SK-N-MC (cell line): ENCODE data around the gene NOX5.

ENCODE experiments used
- EZH2 ChIP-seq: fragments of 200-600 bp; sonication (generic); IDR thresholded peaks from one replicate; pipeline ENCODE4 v1.6.1; 2017; ENCODE audit warnings: antibody characterized with exemption
- FOXP2 ChIP-seq: optimal IDR thresholded peaks from 2 replicates; pipeline ENCODE3; 2011; ENCODE audit warnings: mild to moderate bottlenecking, moderate library complexity; ENCODE audit not compliant: insufficient read depth; ENCODE audit errors: extremely low read length, control extremely low read depth
- POLR2AphosphoS5 ChIP-seq: IDR thresholded peaks from 2 replicates; pipeline ENCODE4 v1.6.1; 2012; ENCODE audit warnings: mild to moderate bottlenecking, low read depth, low read length, borderline replicate concordance

DNA sequence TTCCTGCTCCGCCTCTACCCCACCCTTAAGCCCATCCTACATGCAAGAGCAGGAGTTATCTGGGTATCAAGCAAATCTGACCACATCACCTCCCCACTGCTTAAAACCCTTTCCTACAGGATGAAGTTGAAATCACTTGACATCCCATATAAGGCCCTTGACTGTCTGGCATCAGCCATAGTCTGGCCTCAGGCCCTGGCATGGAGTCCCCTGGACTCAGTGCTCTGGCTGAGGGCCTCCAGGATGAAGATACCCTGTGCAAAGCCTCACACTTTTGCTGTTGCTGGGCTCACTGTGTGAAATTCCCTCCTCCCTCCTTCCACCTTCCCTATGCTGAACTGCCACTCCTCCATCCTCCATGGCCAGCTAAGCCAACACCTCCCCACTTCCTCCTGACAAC is 80.8 kb downstream of the NOX5 start:
- TF ChIP-seq POLR2AphosphoS5 (no peak), EZH2 (no peak), FOXP2 (no peak)
